GM20000 (cell line): Measurements from ENCODE around the gene ZFR2.

Experiments used
- DNase-seq: peaks from one replicate; pipeline ENCODE4 v3.0.0; 2012; ENCODE audit warnings: low spot score
- CTCF ChIP-seq: IDR thresholded peaks from 2 replicates; pipeline ENCODE4 v1.5.1; 2012; ENCODE audit warnings: mild to moderate bottlenecking, control low read depth; ENCODE audit errors: extremely low read depth, missing control alignments

The ZFR2 gene

DNA sequence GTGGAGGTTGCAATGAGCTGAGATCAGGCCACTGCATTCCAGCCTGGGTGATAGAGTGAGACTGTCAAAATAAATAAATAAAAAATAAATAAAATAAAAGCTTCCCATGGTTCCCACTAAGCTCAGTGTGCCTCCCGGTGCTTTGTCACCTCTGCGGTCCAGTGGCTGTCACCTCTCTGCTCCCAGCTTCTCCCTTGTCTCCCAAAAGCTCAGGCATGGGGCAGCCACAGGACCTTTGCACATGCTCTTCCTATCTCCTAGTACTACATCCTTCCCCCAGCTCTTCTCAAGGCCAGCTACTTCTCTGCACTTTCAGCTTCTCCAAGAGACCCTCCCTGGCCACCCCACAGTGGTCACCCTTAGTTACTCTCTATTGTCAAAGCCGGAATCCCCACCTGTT lies 75.0 kb downstream of the ZFR2 start:
- no peak for DNase-seq
- no peak for TF ChIP-seq CTCF

DNA sequence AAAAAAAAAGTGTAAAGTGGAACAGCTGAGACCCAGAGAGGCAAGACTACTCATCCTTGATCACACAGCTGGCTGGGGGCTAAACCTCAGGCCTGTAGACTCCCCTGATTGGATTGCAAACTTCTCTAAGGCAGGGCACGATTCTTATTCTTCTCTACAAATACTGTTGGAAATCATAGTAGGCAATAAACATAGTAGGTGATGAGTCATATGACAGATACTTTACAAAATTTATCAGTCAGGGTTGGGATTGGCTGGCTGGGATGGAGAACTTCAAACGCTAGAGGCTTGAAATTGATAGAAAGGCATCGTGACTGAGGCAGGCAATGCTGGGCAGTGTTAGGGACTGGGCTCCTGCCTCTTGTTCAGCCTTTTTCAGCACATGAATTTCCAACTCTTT lies 76.7 kb downstream of the ZFR2 start:
- no peak for TF ChIP-seq CTCF
- DNase-seq: no peak

DNA sequence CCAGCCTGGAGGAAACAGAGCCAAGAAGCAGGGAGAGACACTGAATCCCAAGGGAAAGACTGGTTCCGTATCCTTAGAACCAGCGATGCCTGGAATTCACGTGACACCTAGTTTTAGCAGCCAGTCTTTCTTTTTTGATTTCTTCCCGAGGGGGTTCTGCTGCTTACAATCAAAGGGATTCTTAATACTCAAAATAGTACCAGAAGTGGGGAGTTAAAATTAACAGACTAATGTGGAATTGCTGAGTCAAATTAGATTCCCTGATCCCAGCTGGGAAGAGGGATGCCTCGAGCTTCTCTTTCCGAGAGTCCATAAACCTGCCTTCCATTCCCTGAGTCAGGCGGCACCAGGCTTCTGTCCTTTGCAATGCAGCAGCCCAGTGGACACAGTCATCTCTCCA lies 77.9 kb downstream of the ZFR2 start:
- no peak for DNase-seq
- no peak for TF ChIP-seq CTCF

GRCh38 chr19:3790209-3790734 lies 78.6 kb downstream of the ZFR2 start:
- no peak for TF ChIP-seq CTCF

GRCh38 chr19:3788996-3789778 lies 79.7 kb downstream of the ZFR2 start:
- DNase-seq: no peak
- no peak for TF ChIP-seq CTCF

More at GRCh38 chr19:3790209-3790734, 78.6 kb downstream of the ZFR2 start:
- DNase-seq: no peak

- DNase-seq: peak; percentile 71
- no peak for TF ChIP-seq CTCF
Observed at GRCh38 chr19:3785938-3786824, 82.7 kb downstream of the ZFR2 start, which contains the start of gene MATK. Gene MATK, minus strand, starts transcription at chr19:3786381. Its CDS starts 1,246 bp downstream, at chr19:3785135.
